HCT116 (cell line): ENCODE data around the gene ANAPC2. TPM values are rescaled to one million over a fixed set of nuclear protein-coding genes. Genes with fewer than 3 reads are reported as not detected.

Experiments used
- ATAC-seq: fragments of 200-7000 bp; cut with Tn5 transposase; 2 replicates; pipeline ENCODE4 v1.9.1; 2020; ENCODE audit warnings: mild to moderate bottlenecking, moderate library complexity
- BruUV-seq: library from RNA; stranded (reverse); fragments of 400-500 nt; replicated peaks from 2 replicates; lab custom pipeline; 2021; lab: Mats Ljungman, UMichigan
- CTCF ChIA-PET: fragments of 300-600 bp; sonication (Branson Sonifier 250); formaldehyde crosslinking; loops from one replicate; lab custom pipeline; 2021; ENCODE audit warnings: antibody characterized with exemption; lab: Charles Lee
- POLR2A ChIA-PET: fragments of 300-600, 350-600 bp; sonication (Branson Sonifier 250); formaldehyde crosslinking; loops from one replicate; lab custom pipeline; 2021; ENCODE audit warnings: antibody characterized with exemption; lab: Charles Lee
- RAD21 ChIA-PET, 2 experiments: fragments of 300-600 bp; sonication (Branson Sonifier 250); formaldehyde crosslinking; loops; one replicate each; lab custom pipeline; 2023; ENCODE audit warnings: low total read pairs in 2 of 2; ENCODE audit not compliant: uncharacterized antibody in 2 of 2, unreplicated experiment in 2 of 2, low non-redundant PET in 1 of 2; lab: Charles Lee
- DNase-seq: peaks from one replicate; pipeline ENCODE4 v3.0.0-alpha.2; 2010; ENCODE audit warnings: low read depth, low spot score
- H2AFZ ChIP-seq: fragments of 200-600 bp; shearing (Covaris generic), sonication (generic); 2 replicates; pipeline ENCODE4 v1.6.1; 2017; ENCODE audit warnings: low read depth, mixed run types, mixed read lengths, antibody characterized with exemption, low read length; ENCODE audit not compliant: poor library complexity, severe bottlenecking
- H3K27ac ChIP-seq: 2 replicates; pipeline ENCODE4 v1.5.1; 2012; ENCODE audit warnings: low read depth, low read length
- H3K27me3 ChIP-seq: fragments of 200-600 bp; sonication (generic); 2 replicates; pipeline ENCODE4 v1.6.1; 2016; ENCODE audit warnings: mixed run types, low read length, mixed read lengths; ENCODE audit not compliant: insufficient read depth
- H3K36me3 ChIP-seq, 2 experiments: fragments of 200-500 bp in 1 of 2; fragments of 200-600 bp in 1 of 2; sonication (Bioruptor generic) in 1 of 2; sonication (generic) in 1 of 2; 2 replicates each; pipeline versions ENCODE4 v1.5.1 to v1.6.1; 2014 to 2016; ENCODE audit warnings: low read length in 2 of 2, inconsistent platforms in 1 of 2, mixed read lengths in 1 of 2, mixed run types in 1 of 2; ENCODE audit not compliant: insufficient read depth in 2 of 2, control insufficient read depth in 1 of 2
- H3K4me1 ChIP-seq, 2 experiments: fragments of 200-600 bp in 1 of 2; sonication (generic) in 1 of 2; 2 replicates each; pipeline versions ENCODE4 v1.5.1 to v1.6.1; 2012 to 2017; ENCODE audit warnings: low read length in 2 of 2, inconsistent platforms in 1 of 2, mild to moderate bottlenecking in 1 of 2, mixed read lengths in 1 of 2, mixed run types in 1 of 2, moderate library complexity in 1 of 2; ENCODE audit not compliant: insufficient read depth in 2 of 2, control insufficient read depth in 1 of 2
- H3K4me2 ChIP-seq: fragments of 200-600 bp; sonication (generic); 2 replicates; pipeline ENCODE4 v1.6.1; 2017; ENCODE audit warnings: mixed run types, low read length, mixed read lengths
- H3K4me3 ChIP-seq, 2 experiments: fragments of 200-600 bp in 1 of 2; sonication (generic) in 1 of 2; replicated peaks in 1 of 2; 2 replicates each; pipeline ENCODE4 v1.5.1; 2011 to 2016; ENCODE audit warnings: low read length in 2 of 2, control low read depth in 1 of 2, low read depth in 1 of 2, mild to moderate bottlenecking in 1 of 2, mixed read lengths in 1 of 2, mixed run types in 1 of 2
- H3K79me2 ChIP-seq: fragments of 200-600 bp; sonication (generic); 2 replicates; pipeline ENCODE4 v1.6.1; 2017; ENCODE audit warnings: mild to moderate bottlenecking, mixed run types, low read length, moderate library complexity, mixed read lengths; ENCODE audit not compliant: insufficient read depth
- H3K9ac ChIP-seq: fragments of 200-600 bp; sonication (generic); 2 replicates; pipeline ENCODE4 v1.6.1; 2016; ENCODE audit warnings: low read length, mixed read lengths
- H3K9me2 ChIP-seq: fragments of 200-600 bp; sonication (generic), shearing (Covaris generic); 2 replicates; pipeline ENCODE4 v1.6.1; 2017; ENCODE audit warnings: mixed run types, mild to moderate bottlenecking, moderate library complexity; ENCODE audit not compliant: insufficient read depth
- H3K9me3 ChIP-seq, 2 experiments: fragments of 200-500 bp in 1 of 2; fragments of 200-600 bp in 1 of 2; sonication (Bioruptor generic) in 1 of 2; sonication (generic) in 1 of 2; 2 replicates each; pipeline ENCODE4 v1.6.1; 2014 to 2017; ENCODE audit warnings: low read length in 2 of 2, mixed read lengths in 2 of 2, inconsistent platforms in 1 of 2, low read depth in 1 of 2, mild to moderate bottlenecking in 1 of 2, mixed run types in 1 of 2, moderate library complexity in 1 of 2; ENCODE audit not compliant: control insufficient read depth in 1 of 2, insufficient read depth in 1 of 2
- H4K20me1 ChIP-seq: fragments of 200-600 bp; sonication (generic), shearing (Covaris generic); 2 replicates; pipeline ENCODE4 v1.6.1; 2017; ENCODE audit warnings: mixed run types, mild to moderate bottlenecking, moderate library complexity; ENCODE audit not compliant: insufficient read depth
- CBX3 ChIP-seq: IDR thresholded peaks from 2 replicates; pipeline ENCODE4 v1.6.1; 2012; ENCODE audit warnings: low read depth
- EZH2phosphoT487 ChIP-seq: fragments of 200-600 bp; IDR thresholded peaks from 2 replicates; pipeline ENCODE4 v1.6.1; 2018; ENCODE audit warnings: antibody characterized with exemption, borderline replicate concordance
- MAX ChIP-seq: IDR thresholded peaks from 2 replicates; pipeline ENCODE4 v1.6.1; 2012
- POLR2A ChIP-seq: IDR thresholded peaks from 2 replicates; pipeline ENCODE4 v1.7.0; 2011; ENCODE audit warnings: borderline replicate concordance; ENCODE audit not compliant: insufficient read depth, insufficient read length; ENCODE audit errors: extremely low read depth
- REST ChIP-seq: IDR thresholded peaks from 2 replicates; pipeline ENCODE4 v1.6.1; 2012; ENCODE audit warnings: low read depth
- SIN3A ChIP-seq: IDR thresholded peaks from 2 replicates; pipeline ENCODE4 v1.6.1; 2012; ENCODE audit warnings: low read depth
- TCF7L2 ChIP-seq: IDR thresholded peaks from 2 replicates; pipeline ENCODE4 v1.7.0; 2011; ENCODE audit warnings: borderline replicate concordance, inconsistent platforms; ENCODE audit not compliant: insufficient read depth, insufficient read length; ENCODE audit errors: extremely low read depth
- intact Hi-C: fragments of 100-400 bp; cut with micrococcal nuclease; formaldehyde crosslinking; loops from 2 replicates; pipeline ENCODE4 v1.10.0; 2022
- total RNA-seq: library from RNA; stranded (reverse); gene quantifications from one replicate; pipeline ENCODE4 v1.2.1, GENCODE V29; 2021; ENCODE audit not compliant: unreplicated experiment

Gene ANAPC2
- total RNA-seq, 1 experiment from 2014 or later = 75.5 TPM

- H3K4me1 ChIP-seq = peaks cover 12 to 18% of the 10 kb centered on the region in 2 experiments
- ChIA-PET RAD21 (no interaction called here), CTCF (no interaction called here), POLR2A (no interaction called here)
- no peak overlapping the region; the same call in 1 of the 2 replicates for H3K27ac ChIP-seq
- TF ChIP-seq REST = no peak
- ATAC-seq (no peak), DNase-seq (no peak)
- no peaks in the 10 kb centered on the region for H3K79me2 ChIP-seq
- no peaks in the 10 kb centered on the region for H3K27me3 ChIP-seq
- no TSS peak for BruUV-seq
- no peaks in the 10 kb centered on the region for H3K36me3 ChIP-seq
- H3K4me3 ChIP-seq = no peak overlapping the region
- no peaks in the 10 kb centered on the region for H4K20me1 ChIP-seq
- H3K9ac ChIP-seq = no peak overlapping the region
- no peak overlapping the region for H3K4me2 ChIP-seq
- H3K9me3 ChIP-seq = no peaks in the 10 kb centered on the region
- H2AFZ ChIP-seq = no peak overlapping the region
- no peaks in the 10 kb centered on the region for H3K9me2 ChIP-seq
- intact Hi-C loops = no loop called here
These were observed 51.3 kb downstream of the ANAPC2 start for GRCh38 chr9:137136881-137137607.

- no peaks in the 10 kb centered on the region for H4K20me1 ChIP-seq
- CTCF ChIA-PET = no interaction called here
- H3K79me2 ChIP-seq = no peaks in the 10 kb centered on the region
- POLR2A ChIA-PET = no interaction called here
- ATAC-seq (peak; percentile 18; the same call in 1 of the 2 replicates), DNase-seq (no peak)
- H3K27me3 ChIP-seq = no peaks in the 10 kb centered on the region
- peaks cover 12 to 18% of the 10 kb centered on the region in 2 experiments for H3K4me1 ChIP-seq
- RAD21 ChIA-PET = no interaction called here
- H3K36me3 ChIP-seq = no peaks in the 10 kb centered on the region
- H3K9ac ChIP-seq = no peak overlapping the region
- intact Hi-C loops = no loop called here
- H3K9me3 ChIP-seq = no peaks in the 10 kb centered on the region
- no peak overlapping the region for H3K4me2 ChIP-seq
- no TSS peak for BruUV-seq
- H3K9me2 ChIP-seq = no peaks in the 10 kb centered on the region
- no peak overlapping the region for H2AFZ ChIP-seq
- no peak overlapping the region for H3K4me3 ChIP-seq
- no peak overlapping the region; the same call in 1 of the 2 replicates for H3K27ac ChIP-seq
- TF ChIP-seq TCF7L2 (no peak), SIN3A (no peak), CBX3 (no peak), MAX (no peak), POLR2A (no peak), EZH2phosphoT487 (no peak), REST (no peak)
These were observed 52.0 kb downstream of the ANAPC2 start for GRCh38 chr9:137136261-137136880.
